GM08714 (cell line): Measurements from ENCODE around the gene PTCD2.

Source experiments
- H3K4me3 ChIP-seq: fragments of 200-500 bp; sonication (Bioruptor generic); 2 replicates; pipeline ENCODE4 v1.5.1; 2014; ENCODE audit warnings: mild to moderate bottlenecking, low read length, inconsistent platforms
- ZNF274 ChIP-seq: IDR thresholded peaks from 2 replicates; pipeline ENCODE4 v1.6.1; 2012; ENCODE audit warnings: mild to moderate bottlenecking, low read depth, low read length

PTCD2 gene

GRCh38 chr5:72307573-72307967 lies 12.6 kb upstream of the PTCD2 start:
- peak overlapping the region; percentile 72 for H3K4me3 ChIP-seq
- TF ChIP-seq ZNF274: no peak

GRCh38 chr5:72307968-72308852 lies 12.0 kb upstream of the PTCD2 start:
- TF ChIP-seq ZNF274: no peak
- H3K4me3 ChIP-seq: peak overlapping the region; percentile 72

- no peak for TF ChIP-seq ZNF274
- H3K4me3 ChIP-seq: no peak overlapping the region
These were observed 11.4 kb upstream of the PTCD2 start for GRCh38 chr5:72308853-72309191.

GRCh38 chr5:72313141-72313540 lies 7.0 kb upstream of the PTCD2 start:
- no peak overlapping the region for H3K4me3 ChIP-seq
- TF ChIP-seq ZNF274: no peak

GRCh38 chr5:72314571-72315172 lies 5.5 kb upstream of the PTCD2 start:
- H3K4me3 ChIP-seq: no peak overlapping the region
- no peak for TF ChIP-seq ZNF274

- H3K4me3 ChIP-seq: peak overlapping the region; percentile 91
These were observed 668 bp upstream of the PTCD2 start for GRCh38 chr5:72319435-72319975.

GRCh38 chr5:72324189-72324825 lies 4.1 kb downstream of the PTCD2 start:
- no peak for TF ChIP-seq ZNF274
- H3K4me3 ChIP-seq: no peak overlapping the region

GRCh38 chr5:72325566-72326305 lies 5.6 kb downstream of the PTCD2 start:
- no peak for TF ChIP-seq ZNF274
- no peak overlapping the region for H3K4me3 ChIP-seq

GRCh38 chr5:72326306-72326649 lies 6.1 kb downstream of the PTCD2 start:
- no peak for TF ChIP-seq ZNF274
- H3K4me3 ChIP-seq: no peak overlapping the region

- no peak for TF ChIP-seq ZNF274
- no peak overlapping the region for H3K4me3 ChIP-seq
These were observed 8.0 kb downstream of the PTCD2 start for GRCh38 chr5:72328172-72328571.

GRCh38 chr5:72330712-72331111 lies 10.5 kb downstream of the PTCD2 start:
- no peak for TF ChIP-seq ZNF274

GRCh38 chr5:72337159-72337558 lies 17.0 kb downstream of the PTCD2 start:
- TF ChIP-seq ZNF274: no peak
- H3K4me3 ChIP-seq: no peak overlapping the region

More at GRCh38 chr5:72330712-72331111, 10.5 kb downstream of the PTCD2 start:
- H3K4me3 ChIP-seq: no peak overlapping the region

- TF ChIP-seq ZNF274: no peak
- H3K4me3 ChIP-seq: no peak overlapping the region
These were observed 18.6 kb downstream of the PTCD2 start for GRCh38 chr5:72338689-72339209.

- no peak for TF ChIP-seq ZNF274
- H3K4me3 ChIP-seq: no peak overlapping the region
These were observed 26.2 kb downstream of the PTCD2 start for GRCh38 chr5:72346398-72346797.

- H3K4me3 ChIP-seq: no peak overlapping the region
- TF ChIP-seq ZNF274: no peak
These were observed 27.7 kb downstream of the PTCD2 start for GRCh38 chr5:72347801-72348308.
